Stimulated activated CD4-positive, alpha-beta T cell treated with anti-CD3 and anti-CD28 coated beads, Interleukin-1b, Interleukin-23, amount 100 ng/mL, for 4 hours (primary cell): ENCODE results near the gene GET4.

Source experiments
- DNase-seq, 2 donors: peaks; one replicate each; pipeline ENCODE4 v3.0.0-alpha.2; 2020; ENCODE audit warnings: low read depth in 2 of 2

Gene GET4

DNA sequence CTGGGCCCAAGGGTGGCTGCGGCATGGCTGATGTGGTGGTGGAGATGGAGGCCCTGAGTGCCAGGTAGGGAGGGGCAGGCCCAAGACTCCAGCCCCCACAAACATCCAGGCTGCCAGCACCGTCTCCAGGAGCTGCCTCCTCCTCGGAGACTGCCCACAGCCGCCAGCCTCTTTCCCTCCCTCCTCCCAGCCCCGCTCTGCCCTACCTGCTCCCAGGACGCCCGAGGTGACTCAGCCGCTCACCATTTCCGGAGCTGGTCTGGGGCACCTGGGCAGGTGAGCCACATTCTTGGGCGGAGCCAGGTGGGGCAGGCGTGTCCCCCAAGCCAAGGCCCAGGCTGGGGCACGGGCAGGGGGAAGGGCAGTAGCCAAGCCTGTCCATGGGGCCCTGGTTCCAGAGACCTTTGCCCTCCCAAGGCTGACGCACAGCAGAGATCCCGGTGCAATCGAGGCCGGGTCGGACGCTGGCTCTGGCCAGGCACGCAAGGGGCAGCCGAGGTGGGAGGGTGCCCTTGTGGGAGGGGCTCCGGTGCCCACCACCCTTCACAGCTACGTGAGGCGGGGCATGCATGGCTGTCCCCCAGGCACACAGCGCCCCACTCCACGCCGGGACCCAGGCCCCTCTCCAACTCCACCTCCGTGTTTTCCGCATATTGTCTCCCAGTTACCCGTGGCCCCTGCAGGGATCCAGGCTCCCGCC lies 69.4 kb downstream of the GET4 start:
- DNase-seq = no peak
